ENCODE data around the gene CDH4.

CDH4 gene

DNA sequence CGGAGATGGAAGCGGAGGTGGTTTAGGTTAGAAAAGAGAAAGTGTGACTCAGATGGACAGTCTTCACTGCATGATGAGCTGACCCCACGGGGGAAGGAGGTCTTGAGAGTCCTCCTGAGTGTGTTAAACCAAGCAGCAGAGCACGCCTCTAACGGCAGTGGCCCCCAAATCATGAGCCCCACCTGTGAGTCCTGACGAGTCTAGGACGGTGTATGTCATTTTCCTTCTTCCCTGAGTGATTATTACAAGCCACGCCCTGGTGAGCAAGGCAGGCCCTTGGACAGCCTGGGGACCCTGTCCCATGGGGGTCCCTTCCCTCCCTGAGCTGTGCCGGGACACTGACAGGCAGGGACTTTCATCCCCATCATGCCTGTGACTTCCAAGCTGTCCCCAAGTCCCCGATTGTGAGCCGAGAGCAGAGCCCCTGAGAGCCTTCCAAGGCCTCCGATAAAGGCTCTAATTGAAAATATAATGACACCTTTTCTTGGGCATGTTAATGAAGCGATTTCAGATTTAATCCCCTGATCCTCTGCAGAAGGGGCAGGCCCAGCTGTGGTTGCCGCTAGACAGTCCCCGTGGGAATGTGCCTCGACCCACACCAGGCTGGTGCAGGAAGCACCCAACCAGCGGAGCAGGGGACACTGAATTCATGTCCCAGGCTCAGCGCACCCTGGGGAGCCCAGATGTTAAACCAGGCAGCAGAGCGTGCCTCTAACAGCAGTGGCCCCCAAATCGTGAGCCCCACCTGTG is 493.5 kb downstream of the CDH4 start:
- Histone ChIP-seq H3K4me1 (ENCODE audit: control insufficient read depth in 1 of 2, insufficient read depth in 1 of 2, low read depth in 1 of 2, low read length in 1 of 2) (no peaks in the 10 kb centered on the region), H3K27ac (no peak overlapping the region), H3K36me3 (no peaks in the 10 kb centered on the region), H3K27me3 (no peaks in the 10 kb centered on the region), H3K4me3 (ENCODE audit: low read depth in 1 of 2, low read length in 1 of 2) (no peak overlapping the region), H3K9me3 (no peaks in the 10 kb centered on the region)
- TF ChIP-seq, protein P1, sequence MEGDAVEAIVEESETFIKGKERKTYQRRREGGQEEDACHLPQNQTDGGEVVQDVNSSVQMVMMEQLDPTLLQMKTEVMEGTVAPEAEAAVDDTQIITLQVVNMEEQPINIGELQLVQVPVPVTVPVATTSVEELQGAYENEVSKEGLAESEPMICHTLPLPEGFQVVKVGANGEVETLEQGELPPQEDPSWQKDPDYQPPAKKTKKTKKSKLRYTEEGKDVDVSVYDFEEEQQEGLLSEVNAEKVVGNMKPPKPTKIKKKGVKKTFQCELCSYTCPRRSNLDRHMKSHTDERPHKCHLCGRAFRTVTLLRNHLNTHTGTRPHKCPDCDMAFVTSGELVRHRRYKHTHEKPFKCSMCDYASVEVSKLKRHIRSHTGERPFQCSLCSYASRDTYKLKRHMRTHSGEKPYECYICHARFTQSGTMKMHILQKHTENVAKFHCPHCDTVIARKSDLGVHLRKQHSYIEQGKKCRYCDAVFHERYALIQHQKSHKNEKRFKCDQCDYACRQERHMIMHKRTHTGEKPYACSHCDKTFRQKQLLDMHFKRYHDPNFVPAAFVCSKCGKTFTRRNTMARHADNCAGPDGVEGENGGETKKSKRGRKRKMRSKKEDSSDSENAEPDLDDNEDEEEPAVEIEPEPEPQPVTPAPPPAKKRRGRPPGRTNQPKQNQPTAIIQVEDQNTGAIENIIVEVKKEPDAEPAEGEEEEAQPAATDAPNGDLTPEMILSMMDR (IDR thresholded peaks at IDR 0.05), result no peak

DNA sequence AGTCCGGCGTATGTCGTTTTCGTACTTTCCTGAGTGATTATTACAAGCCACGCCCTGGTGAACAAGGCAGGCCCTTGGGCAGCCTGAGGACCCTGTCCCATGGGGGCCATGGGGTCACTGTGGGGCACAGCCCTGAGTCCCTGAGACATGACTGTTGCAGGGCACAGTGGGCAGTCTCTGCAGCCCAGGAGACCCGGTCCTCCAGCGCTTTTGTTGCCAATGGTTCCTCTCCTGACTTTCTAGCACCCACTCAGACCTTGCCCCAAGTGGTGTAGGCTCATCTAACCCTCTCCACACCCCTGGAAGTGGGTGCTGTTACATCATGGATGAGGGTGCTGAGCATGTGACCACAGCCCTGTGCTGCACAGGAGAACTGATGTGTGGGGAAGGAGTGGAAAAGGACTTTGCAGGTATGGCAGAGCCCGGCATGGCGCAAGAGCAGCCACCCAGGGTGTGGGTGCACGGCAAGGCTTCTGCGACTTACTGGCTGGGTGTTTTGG is 494.1 kb downstream of the CDH4 start:
- TF ChIP-seq, protein P1 (IDR thresholded peaks at IDR 0.05), result no peak
- Histone ChIP-seq H3K27ac (no peak overlapping the region), H3K27me3 (no peaks in the 10 kb centered on the region), H3K9me3 (no peaks in the 10 kb centered on the region), H3K36me3 (no peaks in the 10 kb centered on the region), H3K4me3 (ENCODE audit: low read depth in 1 of 2, low read length in 1 of 2) (no peak overlapping the region), H3K4me1 (ENCODE audit: control insufficient read depth in 1 of 2, insufficient read depth in 1 of 2, low read depth in 1 of 2, low read length in 1 of 2) (no peaks in the 10 kb centered on the region)

DNA sequence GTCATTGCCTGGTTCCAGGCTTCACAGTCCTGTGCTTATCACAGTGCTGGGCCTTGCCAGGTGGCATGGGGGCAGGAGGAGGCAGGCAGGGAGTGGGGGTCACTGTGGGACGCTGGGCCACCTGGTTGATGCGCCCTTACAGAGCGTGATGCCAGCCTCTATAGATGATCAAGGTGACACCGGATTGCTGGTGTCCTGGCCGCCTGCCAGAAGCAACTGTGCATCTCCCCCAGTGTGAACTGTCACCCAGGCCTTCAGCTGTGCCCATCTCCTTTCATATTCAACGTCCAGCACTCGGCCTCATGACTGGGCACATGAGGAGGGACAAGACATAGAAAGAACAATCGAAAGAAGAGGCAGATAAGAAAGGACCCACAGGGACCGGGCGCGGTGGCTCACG is 494.7 kb downstream of the CDH4 start:
- no peaks in the 10 kb centered on the region for H3K27me3 ChIP-seq
- TF ChIP-seq, protein P1 (IDR thresholded peaks at IDR 0.05), result no peak
- no peaks in the 10 kb centered on the region for H3K9me3 ChIP-seq
- no peaks in the 10 kb centered on the region for H3K36me3 ChIP-seq
- H3K4me3 ChIP-seq (ENCODE audit: low read depth in 1 of 2, low read length in 1 of 2), result no peak overlapping the region
- H3K27ac ChIP-seq, result no peak overlapping the region
- H3K4me1 ChIP-seq (ENCODE audit: control insufficient read depth in 1 of 2, insufficient read depth in 1 of 2, low read depth in 1 of 2, low read length in 1 of 2), result no peaks in the 10 kb centered on the region

DNA sequence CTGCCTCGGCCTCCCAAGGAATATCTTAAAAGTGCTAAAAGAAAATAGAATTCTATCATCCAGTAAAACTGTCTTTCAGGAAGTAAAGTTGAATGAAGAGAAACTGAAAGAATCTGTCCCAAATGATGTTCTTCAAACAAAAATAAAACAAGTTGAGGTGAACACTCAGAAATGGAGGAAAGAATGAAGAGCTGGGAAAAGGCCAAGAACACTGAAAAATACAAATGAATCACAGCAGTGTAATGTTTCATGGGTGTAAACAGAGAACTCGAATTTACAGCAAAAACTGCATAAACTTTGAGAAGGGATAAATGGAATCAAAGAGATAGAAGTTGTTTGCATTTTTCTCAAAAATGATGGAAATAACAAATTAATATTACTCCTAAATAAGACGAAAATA is 496.3 kb downstream of the CDH4 start:
- Histone ChIP-seq H3K27ac (no peak overlapping the region), H3K36me3 (no peaks in the 10 kb centered on the region), H3K4me1 (ENCODE audit: control insufficient read depth in 1 of 2, insufficient read depth in 1 of 2, low read depth in 1 of 2, low read length in 1 of 2) (no peaks in the 10 kb centered on the region), H3K27me3 (no peaks in the 10 kb centered on the region), H3K4me3 (ENCODE audit: low read depth in 1 of 2, low read length in 1 of 2) (no peak overlapping the region), H3K9me3 (no peaks in the 10 kb centered on the region)
- TF ChIP-seq, protein P1 (IDR thresholded peaks at IDR 0.05), result no peak

DNA sequence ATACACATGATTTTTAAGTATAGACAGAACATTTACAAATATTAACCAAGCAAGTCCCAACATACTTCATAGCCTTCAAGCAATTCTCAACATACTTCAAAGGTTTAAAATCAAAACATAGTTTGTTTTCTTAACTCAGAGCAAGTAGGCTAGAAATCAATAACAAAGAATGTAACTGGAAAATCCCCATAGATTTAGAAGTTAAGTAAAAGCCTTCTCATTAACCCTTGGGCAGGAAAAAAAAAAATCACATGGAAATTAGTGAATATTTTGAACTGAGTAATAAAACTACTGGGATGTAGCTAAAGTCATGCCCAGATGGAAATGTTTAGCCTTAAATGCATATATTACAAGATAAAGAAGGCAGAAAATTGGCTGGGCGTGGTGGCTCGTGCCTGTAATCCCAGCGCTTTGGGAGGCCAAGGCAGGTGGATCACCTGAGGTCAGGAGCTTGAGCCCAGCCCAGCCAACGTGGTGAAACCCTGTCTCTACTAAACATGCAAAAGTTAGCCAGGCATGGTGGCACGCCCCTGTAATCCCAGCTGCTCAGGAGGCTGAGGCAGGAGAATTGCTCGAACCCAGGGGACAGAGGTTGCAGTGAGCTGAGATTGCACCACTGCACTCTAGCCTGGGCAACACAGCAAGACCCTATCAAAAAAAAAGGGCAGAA is 497.5 kb downstream of the CDH4 start:
- no peaks in the 10 kb centered on the region for H3K36me3 ChIP-seq
- H3K9me3 ChIP-seq, result no peaks in the 10 kb centered on the region
- TF ChIP-seq, protein P1 (IDR thresholded peaks at IDR 0.05), result no peak
- H3K27me3 ChIP-seq, result no peaks in the 10 kb centered on the region
- no peak overlapping the region for H3K27ac ChIP-seq
- H3K4me3 ChIP-seq (ENCODE audit: low read depth in 1 of 2, low read length in 1 of 2), result no peak overlapping the region
- H3K4me1 ChIP-seq (ENCODE audit: control insufficient read depth in 1 of 2, insufficient read depth in 1 of 2, low read depth in 1 of 2, low read length in 1 of 2), result no peaks in the 10 kb centered on the region
